ENCODE data around the gene PCDHGC4.

DNA sequence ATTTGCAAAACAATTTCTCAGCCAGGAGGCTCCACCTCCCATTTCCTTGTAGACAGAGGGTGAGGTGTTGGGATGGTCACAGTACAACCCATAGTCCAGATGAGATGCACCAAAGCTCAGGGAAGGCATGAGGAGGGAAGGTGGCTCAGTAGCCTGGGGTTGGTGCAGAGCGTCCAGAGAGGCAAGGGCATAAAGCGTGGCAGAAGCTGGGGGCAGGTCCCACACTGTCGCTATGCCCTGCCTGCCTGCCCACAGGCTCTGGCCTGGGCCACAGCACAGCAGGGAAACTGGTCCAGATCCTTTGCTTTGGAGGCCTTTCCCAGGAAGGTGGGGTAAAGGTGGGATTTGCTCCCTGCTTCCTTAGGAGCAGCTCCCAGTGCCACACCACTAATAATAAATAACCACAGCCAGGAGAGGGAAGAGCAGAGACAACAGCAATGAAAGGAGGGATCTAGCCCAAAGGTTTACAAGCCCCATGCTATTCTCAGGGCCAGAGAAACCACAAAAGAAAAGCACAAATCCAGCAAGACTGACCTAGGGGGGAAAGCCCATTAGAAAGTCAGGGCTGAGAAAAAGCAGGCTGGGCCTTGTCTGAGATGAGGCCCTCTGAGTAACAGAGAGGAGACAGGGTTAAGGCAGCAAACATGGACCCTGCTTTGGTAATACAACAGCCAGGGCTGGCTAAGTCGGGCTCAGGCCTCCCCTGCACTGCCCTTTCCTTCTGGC is 31.3 kb downstream of the PCDHGC4 start:
- TF ChIP-seq CTCF (IDR thresholded peaks at IDR 0.05) (no peak), POLR2A (IDR thresholded peaks at IDR 0.05) (no peak)
